K562 (cell line): ENCODE data around the gene TMEM143. TPM values are rescaled to one million over a fixed set of nuclear protein-coding genes. Genes with fewer than 3 reads are reported as not detected.

Experiments
- ATF1 ChIP-seq, 2 experiments: fragments of 450-650 bp in 1 of 2; IDR thresholded peaks; 2 replicates each; pipeline ENCODE4 v1.6.1; 2016; ENCODE audit warnings: missing compliant biosample characterization in 1 of 2, missing genetic modification characterization in 1 of 2
- CBFB ChIP-seq: sonication (generic); formaldehyde crosslinking; IDR thresholded peaks from 2 replicates; pipeline ENCODE4 v1.4.0; 2020; ENCODE audit warnings: mild to moderate bottlenecking, missing genetic modification reagents
- CHCHD3 ChIP-seq: fragments of 250-450 bp; sonication (Bioruptor Pico); IDR thresholded peaks from 2 replicates; pipeline ENCODE4 v2.1.2; 2022; ENCODE audit warnings: mild to moderate bottlenecking
- FOSL1 ChIP-seq: fragments of 200-800 bp; sonication (Bioruptor generic); conservative IDR thresholded peaks from 2 replicates; pipeline ENCODE4 v1.6.1; 2016; ENCODE audit warnings: missing genetic modification characterization, missing compliant biosample characterization
- FOXJ2 ChIP-seq: fragments of 200-800 bp; sonication (Bioruptor generic); IDR thresholded peaks from 2 replicates; pipeline ENCODE4 v1.6.1; 2016; ENCODE audit warnings: missing genetic modification characterization, missing compliant biosample characterization
- HDAC2 ChIP-seq: fragments of 450-650 bp; IDR thresholded peaks from 2 replicates; pipeline ENCODE4 v1.6.1; 2016; ENCODE audit warnings: mild to moderate bottlenecking
- HLTF ChIP-seq: fragments of 450-650 bp; IDR thresholded peaks from 2 replicates; pipeline ENCODE4 v1.6.1; 2016
- HNRNPUL1 ChIP-seq: fragments of 200-400 bp; formaldehyde crosslinking; IDR thresholded peaks from 2 replicates; pipeline ENCODE4 v1.6.1; 2017; ENCODE audit warnings: low read length
- MYBL2 ChIP-seq, 2 experiments: fragments of 450-650 bp in 1 of 2; sonication (generic) in 1 of 2; formaldehyde crosslinking in 1 of 2; IDR thresholded peaks; 2 replicates each; pipeline versions ENCODE4 v1.6.1 to v1.8.1; 2017 to 2022; ENCODE audit warnings: borderline replicate concordance in 1 of 2, inconsistent platforms in 1 of 2, low read depth in 1 of 2, mild to moderate bottlenecking in 1 of 2, missing genetic modification reagents in 1 of 2, moderate library complexity in 1 of 2
- NCOA4 ChIP-seq: fragments of 450-650 bp; IDR thresholded peaks from 2 replicates; pipeline ENCODE4 v1.6.1; 2018; ENCODE audit warnings: mild to moderate bottlenecking; ENCODE audit not compliant: partially characterized antibody
- NRF1 ChIP-seq, 2 experiments: fragments of 450-650 bp; IDR thresholded peaks in 1 of 2; conservative IDR thresholded peaks in 1 of 2; 2 replicates each; pipeline ENCODE4 v1.6.1; 2014; ENCODE audit warnings: mild to moderate bottlenecking in 2 of 2
- SMARCA5 ChIP-seq: fragments of 450-650 bp; IDR thresholded peaks from 2 replicates; pipeline ENCODE4 v1.6.1; 2016
- TCF7 ChIP-seq: sonication (generic); IDR thresholded peaks from 2 replicates; pipeline ENCODE4 v1.6.1; 2016; ENCODE audit warnings: antibody characterized with exemption, borderline replicate concordance
- TGIF2 ChIP-seq: sonication (generic); formaldehyde crosslinking; IDR thresholded peaks from 2 replicates; pipeline ENCODE4 v1.8.1; 2022; ENCODE audit warnings: mild to moderate bottlenecking, missing genetic modification reagents, moderate library complexity
- ZC3H4 ChIP-seq: sonication (generic); formaldehyde crosslinking; IDR thresholded peaks from 2 replicates; pipeline ENCODE4 v1.9.0; 2021; ENCODE audit warnings: missing genetic modification reagents, borderline replicate concordance
- ZNF263 ChIP-seq: sonication (generic); formaldehyde crosslinking; IDR thresholded peaks from 2 replicates; pipeline ENCODE4 v1.8.0; 2022; ENCODE audit warnings: mild to moderate bottlenecking, missing genetic modification reagents, borderline replicate concordance
- ZNF561 ChIP-seq: fragments of 450-650 bp; formaldehyde crosslinking; conservative IDR thresholded peaks from 2 replicates; pipeline ENCODE4 v1.4.0; 2020; ENCODE audit warnings: mild to moderate bottlenecking, moderate library complexity
- ZNF764 ChIP-seq: fragments of 250-450 bp; sonication (Bioruptor Pico); IDR thresholded peaks from 2 replicates; pipeline ENCODE4 v1.4.0; 2020; ENCODE audit warnings: low read depth, mild to moderate bottlenecking, moderate library complexity
- polyA plus RNA-seq, 8 experiments: library from polyadenylated mRNA; depleted of rRNA in 4 of 8; stranded (reverse) in 5 of 8; unstranded in 3 of 8; fragments of >200 nt; fragmentation: Nextera tagmentation in 2 of 8; fragmentation: Illumina TruSeq in 1 of 8; extraction: Ambion mirVana in 2 of 8; extraction: Trizol in 1 of 8; gene quantifications; 2 replicates each; pipeline versions ENCODE4 v1.2.1 to v1.2.3, GENCODE V29; 2011 to 2014; ENCODE audit warnings: inconsistent platforms in 1 of 8, missing spikeins in 1 of 8
- total RNA-seq, 7 experiments: library from RNA; depleted of rRNA in 6 of 7; stranded (reverse); fragments of >200 nt in 6 of 7; fragmentation: Illumina TruSeq in 2 of 7; extraction: Trizol in 2 of 7; gene quantifications; 2 replicates each; pipeline versions ENCODE4 v1.2.1 to v1.2.3, GENCODE V29; 2011 to 2021; ENCODE audit warnings: low replicate concordance in 1 of 7
- TF ChIP-seq, protein P1 (sequence below): fragments of 450-650 bp; formaldehyde crosslinking; IDR thresholded peaks from 2 replicates; pipeline ENCODE4 v1.4.0; 2022; ENCODE audit warnings: missing genetic modification characterization
- TF ChIP-seq, protein P2 (sequence below), 2 experiments: fragments of 450-650 bp; IDR thresholded peaks; 2 replicates each; pipeline ENCODE4 v1.6.1; 2016
- TF ChIP-seq, protein P3 (sequence below): sonication (generic); formaldehyde crosslinking; IDR thresholded peaks from 2 replicates; pipeline ENCODE4 v1.8.1; 2023; ENCODE audit warnings: mild to moderate bottlenecking, missing genetic modification reagents, moderate library complexity
- TF ChIP-seq, protein P4 (sequence below): fragments of 450-650 bp; IDR thresholded peaks from 2 replicates; pipeline ENCODE4 v1.6.1; 2017; ENCODE audit warnings: mild to moderate bottlenecking, moderate library complexity
- TF ChIP-seq, protein P5 (sequence below): fragments of 250-450 bp; sonication (Bioruptor Pico); IDR thresholded peaks from 2 replicates; pipeline ENCODE4 v1.5.0; 2022; ENCODE audit warnings: mild to moderate bottlenecking

The TMEM143 gene
- total and polyA plus RNA-seq, 9 of the 15 experiments (the other 6 are each of a cell fraction or from before 2014, with no cell fraction given), result 0.66 to 8.8 (median 4.3) TPM

DNA sequence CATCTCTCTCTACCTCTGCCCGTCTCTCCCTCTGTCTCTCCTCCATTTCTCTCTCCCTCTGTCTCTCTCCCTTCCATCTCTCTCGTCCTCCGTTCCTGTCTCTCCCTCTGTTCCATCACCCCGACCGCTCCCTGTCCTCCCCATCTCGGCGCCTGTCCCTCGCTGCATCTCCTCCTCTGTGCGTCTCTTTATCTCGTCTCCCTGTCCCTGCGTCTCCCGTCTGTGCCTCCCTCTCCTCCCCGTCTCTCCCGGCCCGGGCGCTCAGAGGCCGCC, 34.3 kb upstream of the TMEM143 start (continued):
- TF ChIP-seq, protein P1, sequence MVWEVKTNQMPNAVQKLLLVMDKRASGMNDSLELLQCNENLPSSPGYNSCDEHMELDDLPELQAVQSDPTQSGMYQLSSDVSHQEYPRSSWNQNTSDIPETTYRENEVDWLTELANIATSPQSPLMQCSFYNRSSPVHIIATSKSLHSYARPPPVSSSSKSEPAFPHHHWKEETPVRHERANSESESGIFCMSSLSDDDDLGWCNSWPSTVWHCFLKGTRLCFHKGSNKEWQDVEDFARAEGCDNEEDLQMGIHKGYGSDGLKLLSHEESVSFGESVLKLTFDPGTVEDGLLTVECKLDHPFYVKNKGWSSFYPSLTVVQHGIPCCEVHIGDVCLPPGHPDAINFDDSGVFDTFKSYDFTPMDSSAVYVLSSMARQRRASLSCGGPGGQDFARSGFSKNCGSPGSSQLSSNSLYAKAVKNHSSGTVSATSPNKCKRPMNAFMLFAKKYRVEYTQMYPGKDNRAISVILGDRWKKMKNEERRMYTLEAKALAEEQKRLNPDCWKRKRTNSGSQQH (CRISPR knock-in tag), result no peak; the same call in 1 of the 2 replicates
- TF ChIP-seq NCOA4, result peak; percentile 3
- TF ChIP-seq, protein P2, sequence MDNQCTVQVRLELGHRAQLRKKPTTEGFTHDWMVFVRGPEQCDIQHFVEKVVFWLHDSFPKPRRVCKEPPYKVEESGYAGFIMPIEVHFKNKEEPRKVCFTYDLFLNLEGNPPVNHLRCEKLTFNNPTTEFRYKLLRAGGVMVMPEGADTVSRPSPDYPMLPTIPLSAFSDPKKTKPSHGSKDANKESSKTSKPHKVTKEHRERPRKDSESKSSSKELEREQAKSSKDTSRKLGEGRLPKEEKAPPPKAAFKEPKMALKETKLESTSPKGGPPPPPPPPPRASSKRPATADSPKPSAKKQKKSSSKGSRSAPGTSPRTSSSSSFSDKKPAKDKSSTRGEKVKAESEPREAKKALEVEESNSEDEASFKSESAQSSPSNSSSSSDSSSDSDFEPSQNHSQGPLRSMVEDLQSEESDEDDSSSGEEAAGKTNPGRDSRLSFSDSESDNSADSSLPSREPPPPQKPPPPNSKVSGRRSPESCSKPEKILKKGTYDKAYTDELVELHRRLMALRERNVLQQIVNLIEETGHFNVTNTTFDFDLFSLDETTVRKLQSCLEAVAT (IDR thresholded peaks at IDR 0.05), result peak in 1 of 2 experiments; percentile 1; a peak in 1 of 4 replicates
- 0 out of 2 replicates have a peak, but pooled peaks have one; percentile 10 for TF ChIP-seq HLTF
- TF ChIP-seq ATF1 (CRISPR knock-in tag; IDR thresholded peaks at IDR 0.05), result no peak
- 0 out of 2 replicates have a peak, but pooled peaks have one; percentile 25 for TF ChIP-seq ATF1 (tag; IDR thresholded peaks at IDR 0.05)
- TF ChIP-seq MYBL2 (IDR thresholded peaks at IDR 0.05; ENCODE audit: low read depth), result no peak
- no peak for TF ChIP-seq MYBL2 (CRISPR knock-in tag; IDR thresholded peaks at IDR 0.05; ENCODE audit: borderline replicate concordance)
- 0 out of 2 replicates have a peak, but pooled peaks have one; percentile 19 for TF ChIP-seq FOSL1 (tag)
- TF ChIP-seq, protein P3, sequence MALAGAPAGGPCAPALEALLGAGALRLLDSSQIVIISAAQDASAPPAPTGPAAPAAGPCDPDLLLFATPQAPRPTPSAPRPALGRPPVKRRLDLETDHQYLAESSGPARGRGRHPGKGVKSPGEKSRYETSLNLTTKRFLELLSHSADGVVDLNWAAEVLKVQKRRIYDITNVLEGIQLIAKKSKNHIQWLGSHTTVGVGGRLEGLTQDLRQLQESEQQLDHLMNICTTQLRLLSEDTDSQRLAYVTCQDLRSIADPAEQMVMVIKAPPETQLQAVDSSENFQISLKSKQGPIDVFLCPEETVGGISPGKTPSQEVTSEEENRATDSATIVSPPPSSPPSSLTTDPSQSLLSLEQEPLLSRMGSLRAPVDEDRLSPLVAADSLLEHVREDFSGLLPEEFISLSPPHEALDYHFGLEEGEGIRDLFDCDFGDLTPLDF, result no peak
- 0 out of 2 replicates have a peak, but pooled peaks have one; percentile 3 for TF ChIP-seq CBFB (CRISPR knock-in tag)
- no peak for TF ChIP-seq FOXJ2 (tag)
- TF ChIP-seq CHCHD3 (CRISPR knock-in tag), result no peak
- TF ChIP-seq ZNF561, result no peak
- TF ChIP-seq NRF1 (conservative IDR thresholded peaks at IDR 0.05 in 1 of 2, IDR thresholded peaks at IDR 0.05 in 1 of 2), result no peak
- TF ChIP-seq, protein P4, sequence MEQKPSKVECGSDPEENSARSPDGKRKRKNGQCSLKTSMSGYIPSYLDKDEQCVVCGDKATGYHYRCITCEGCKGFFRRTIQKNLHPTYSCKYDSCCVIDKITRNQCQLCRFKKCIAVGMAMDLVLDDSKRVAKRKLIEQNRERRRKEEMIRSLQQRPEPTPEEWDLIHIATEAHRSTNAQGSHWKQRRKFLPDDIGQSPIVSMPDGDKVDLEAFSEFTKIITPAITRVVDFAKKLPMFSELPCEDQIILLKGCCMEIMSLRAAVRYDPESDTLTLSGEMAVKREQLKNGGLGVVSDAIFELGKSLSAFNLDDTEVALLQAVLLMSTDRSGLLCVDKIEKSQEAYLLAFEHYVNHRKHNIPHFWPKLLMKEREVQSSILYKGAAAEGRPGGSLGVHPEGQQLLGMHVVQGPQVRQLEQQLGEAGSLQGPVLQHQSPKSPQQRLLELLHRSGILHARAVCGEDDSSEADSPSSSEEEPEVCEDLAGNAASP, result no peak
- TF ChIP-seq, protein P5, sequence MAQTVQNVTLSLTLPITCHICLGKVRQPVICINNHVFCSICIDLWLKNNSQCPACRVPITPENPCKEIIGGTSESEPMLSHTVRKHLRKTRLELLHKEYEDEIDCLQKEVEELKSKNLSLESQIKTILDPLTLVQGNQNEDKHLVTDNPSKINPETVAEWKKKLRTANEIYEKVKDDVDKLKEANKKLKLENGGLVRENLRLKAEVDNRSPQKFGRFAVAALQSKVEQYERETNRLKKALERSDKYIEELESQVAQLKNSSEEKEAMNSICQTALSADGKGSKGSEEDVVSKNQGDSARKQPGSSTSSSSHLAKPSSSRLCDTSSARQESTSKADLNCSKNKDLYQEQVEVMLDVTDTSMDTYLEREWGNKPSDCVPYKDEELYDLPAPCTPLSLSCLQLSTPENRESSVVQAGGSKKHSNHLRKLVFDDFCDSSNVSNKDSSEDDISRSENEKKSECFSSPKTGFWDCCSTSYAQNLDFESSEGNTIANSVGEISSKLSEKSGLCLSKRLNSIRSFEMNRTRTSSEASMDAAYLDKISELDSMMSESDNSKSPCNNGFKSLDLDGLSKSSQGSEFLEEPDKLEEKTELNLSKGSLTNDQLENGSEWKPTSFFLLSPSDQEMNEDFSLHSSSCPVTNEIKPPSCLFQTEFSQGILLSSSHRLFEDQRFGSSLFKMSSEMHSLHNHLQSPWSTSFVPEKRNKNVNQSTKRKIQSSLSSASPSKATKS (CRISPR knock-in tag), result no peak
- no peak for TF ChIP-seq TCF7
- TF ChIP-seq ZC3H4, result no peak
- TF ChIP-seq HNRNPUL1, result no peak
- TF ChIP-seq HDAC2, result 0 out of 2 replicates have a peak, but pooled peaks have one; percentile 65
- TF ChIP-seq SMARCA5, result 0 out of 2 replicates have a peak, but pooled peaks have one; percentile 5
- TF ChIP-seq TGIF2 (CRISPR knock-in tag), result no peak
- peak; percentile 28; the same call in 1 of the 2 replicates for TF ChIP-seq ZNF263 (CRISPR knock-in tag)
- TF ChIP-seq ZNF764 (CRISPR knock-in tag), result no peak
